NB4 (cell line): Measurements from ENCODE around the gene BACH1.

Experiments
- MYC ChIP-seq: IDR thresholded peaks from 2 replicates; pipeline ENCODE4 v1.6.1; 2011; ENCODE audit warnings: low read depth, low read length
- POLR2A ChIP-seq: IDR thresholded peaks from 2 replicates; pipeline ENCODE4 v1.6.1; 2011; ENCODE audit warnings: mild to moderate bottlenecking; ENCODE audit not compliant: insufficient read length; ENCODE audit errors: extremely low read depth
- TF ChIP-seq, protein P1 (sequence below): IDR thresholded peaks from one replicate; pipeline ENCODE4 v1.5.1; 2012; ENCODE audit warnings: low read depth, low read length
- TF ChIP-seq, protein P2 (sequence below): IDR thresholded peaks from 2 replicates; pipeline ENCODE4 v1.6.1; 2011; ENCODE audit warnings: low read depth, low read length

DNA sequence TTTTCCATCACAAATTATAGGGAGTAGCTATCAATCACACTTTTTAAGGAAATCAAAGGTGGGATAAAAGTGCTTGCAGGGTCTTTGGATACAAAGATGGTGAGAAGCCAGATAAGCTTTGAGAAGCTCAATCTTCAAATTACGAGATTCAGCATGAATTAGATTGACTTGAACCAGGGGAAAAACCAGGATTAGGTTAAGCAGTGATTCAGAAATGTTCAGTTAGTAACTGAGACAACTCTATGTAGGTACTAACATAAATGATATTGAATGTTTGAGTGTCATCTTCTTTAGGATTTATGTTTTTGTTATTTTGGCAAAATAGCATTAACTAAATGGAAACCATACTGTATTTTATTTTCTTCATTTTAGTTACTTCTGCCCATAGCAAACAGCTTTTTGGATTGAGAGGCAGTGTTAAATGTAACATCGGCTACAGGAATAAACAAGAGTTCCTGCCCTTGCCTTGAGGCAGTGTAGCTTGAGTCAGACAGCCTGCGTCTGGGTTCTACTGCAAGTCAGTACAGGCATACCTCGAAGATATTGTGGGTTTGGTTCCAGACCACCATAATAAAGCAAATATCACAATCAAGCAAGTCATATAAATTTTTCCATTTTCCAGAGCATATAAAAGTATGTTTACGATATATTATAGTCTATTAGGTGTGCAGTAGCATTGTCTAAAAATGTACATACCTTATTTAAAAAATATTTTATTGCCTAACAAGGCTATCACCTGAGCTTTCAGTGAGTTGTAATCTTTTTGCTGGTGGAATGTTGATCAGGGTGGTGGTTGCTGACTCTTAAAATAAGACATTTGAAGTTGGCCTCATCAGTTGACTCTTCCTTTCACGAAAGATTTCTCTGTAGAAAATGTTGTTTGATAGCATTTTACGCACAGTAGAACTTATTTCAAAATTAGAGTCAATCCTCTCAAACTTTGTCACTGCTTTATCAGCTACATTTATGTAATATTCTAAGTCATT is 36.9 kb upstream of the BACH1 start:
- TF ChIP-seq POLR2A (no peak), MYC (no peak)
- TF ChIP-seq, protein P1, sequence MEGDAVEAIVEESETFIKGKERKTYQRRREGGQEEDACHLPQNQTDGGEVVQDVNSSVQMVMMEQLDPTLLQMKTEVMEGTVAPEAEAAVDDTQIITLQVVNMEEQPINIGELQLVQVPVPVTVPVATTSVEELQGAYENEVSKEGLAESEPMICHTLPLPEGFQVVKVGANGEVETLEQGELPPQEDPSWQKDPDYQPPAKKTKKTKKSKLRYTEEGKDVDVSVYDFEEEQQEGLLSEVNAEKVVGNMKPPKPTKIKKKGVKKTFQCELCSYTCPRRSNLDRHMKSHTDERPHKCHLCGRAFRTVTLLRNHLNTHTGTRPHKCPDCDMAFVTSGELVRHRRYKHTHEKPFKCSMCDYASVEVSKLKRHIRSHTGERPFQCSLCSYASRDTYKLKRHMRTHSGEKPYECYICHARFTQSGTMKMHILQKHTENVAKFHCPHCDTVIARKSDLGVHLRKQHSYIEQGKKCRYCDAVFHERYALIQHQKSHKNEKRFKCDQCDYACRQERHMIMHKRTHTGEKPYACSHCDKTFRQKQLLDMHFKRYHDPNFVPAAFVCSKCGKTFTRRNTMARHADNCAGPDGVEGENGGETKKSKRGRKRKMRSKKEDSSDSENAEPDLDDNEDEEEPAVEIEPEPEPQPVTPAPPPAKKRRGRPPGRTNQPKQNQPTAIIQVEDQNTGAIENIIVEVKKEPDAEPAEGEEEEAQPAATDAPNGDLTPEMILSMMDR = no peak
- TF ChIP-seq, protein P2, sequence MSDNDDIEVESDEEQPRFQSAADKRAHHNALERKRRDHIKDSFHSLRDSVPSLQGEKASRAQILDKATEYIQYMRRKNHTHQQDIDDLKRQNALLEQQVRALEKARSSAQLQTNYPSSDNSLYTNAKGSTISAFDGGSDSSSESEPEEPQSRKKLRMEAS = no peak
